OCI-LY7 (cell line): ENCODE measurements around the gene TBX15.

Experiments used
- EZH2phosphoT487 ChIP-seq: fragments of 200-600 bp; sonication (generic); IDR thresholded peaks from 2 replicates; pipeline ENCODE4 v1.6.1; 2018; ENCODE audit warnings: low read depth, borderline replicate concordance, mild to moderate bottlenecking, mixed run types, antibody characterized with exemption, low read length, moderate library complexity, mixed read lengths
- TF ChIP-seq, protein P1 (sequence below): fragments of 200-600 bp; sonication (generic); conservative IDR thresholded peaks from 2 replicates; pipeline ENCODE4 v1.5.1; 2014; ENCODE audit warnings: mild to moderate bottlenecking, antibody characterized with exemption, low read length, moderate library complexity, mixed read lengths

DNA sequence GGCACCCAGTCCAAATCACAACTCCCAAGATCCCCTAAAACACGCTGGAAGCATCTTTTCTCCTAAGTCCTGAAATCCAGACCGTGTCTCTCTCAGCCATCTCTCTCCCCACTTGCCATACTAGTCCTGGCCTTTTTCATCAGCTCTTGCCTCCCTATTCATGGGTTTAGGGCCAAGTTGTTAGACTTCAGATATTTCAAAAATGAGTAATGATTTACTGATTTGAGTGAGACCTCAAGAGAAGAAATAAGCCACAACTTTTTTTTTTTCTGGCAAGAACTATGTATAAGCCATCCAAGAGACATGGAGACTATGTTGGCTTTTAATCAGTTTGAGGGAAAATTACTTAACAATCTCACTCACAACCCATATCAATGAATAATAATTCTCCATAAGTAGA is 62.5 kb downstream of the TBX15 start:
- TF ChIP-seq, protein P1, sequence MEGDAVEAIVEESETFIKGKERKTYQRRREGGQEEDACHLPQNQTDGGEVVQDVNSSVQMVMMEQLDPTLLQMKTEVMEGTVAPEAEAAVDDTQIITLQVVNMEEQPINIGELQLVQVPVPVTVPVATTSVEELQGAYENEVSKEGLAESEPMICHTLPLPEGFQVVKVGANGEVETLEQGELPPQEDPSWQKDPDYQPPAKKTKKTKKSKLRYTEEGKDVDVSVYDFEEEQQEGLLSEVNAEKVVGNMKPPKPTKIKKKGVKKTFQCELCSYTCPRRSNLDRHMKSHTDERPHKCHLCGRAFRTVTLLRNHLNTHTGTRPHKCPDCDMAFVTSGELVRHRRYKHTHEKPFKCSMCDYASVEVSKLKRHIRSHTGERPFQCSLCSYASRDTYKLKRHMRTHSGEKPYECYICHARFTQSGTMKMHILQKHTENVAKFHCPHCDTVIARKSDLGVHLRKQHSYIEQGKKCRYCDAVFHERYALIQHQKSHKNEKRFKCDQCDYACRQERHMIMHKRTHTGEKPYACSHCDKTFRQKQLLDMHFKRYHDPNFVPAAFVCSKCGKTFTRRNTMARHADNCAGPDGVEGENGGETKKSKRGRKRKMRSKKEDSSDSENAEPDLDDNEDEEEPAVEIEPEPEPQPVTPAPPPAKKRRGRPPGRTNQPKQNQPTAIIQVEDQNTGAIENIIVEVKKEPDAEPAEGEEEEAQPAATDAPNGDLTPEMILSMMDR = no peak
- no peak for TF ChIP-seq EZH2phosphoT487
